GM12892 (cell line): ENCODE measurements around the gene AKAIN1.

Experiments
- POLR2A ChIP-seq: IDR thresholded peaks from 2 replicates; pipeline ENCODE4 v1.6.1; 2011; ENCODE audit warnings: low read depth, low read length, control low read depth
- TAF1 ChIP-seq: IDR thresholded peaks from 2 replicates; pipeline ENCODE4 v1.6.1; 2011; ENCODE audit warnings: low read depth, mild to moderate bottlenecking, control low read depth, low read length, borderline replicate concordance

DNA sequence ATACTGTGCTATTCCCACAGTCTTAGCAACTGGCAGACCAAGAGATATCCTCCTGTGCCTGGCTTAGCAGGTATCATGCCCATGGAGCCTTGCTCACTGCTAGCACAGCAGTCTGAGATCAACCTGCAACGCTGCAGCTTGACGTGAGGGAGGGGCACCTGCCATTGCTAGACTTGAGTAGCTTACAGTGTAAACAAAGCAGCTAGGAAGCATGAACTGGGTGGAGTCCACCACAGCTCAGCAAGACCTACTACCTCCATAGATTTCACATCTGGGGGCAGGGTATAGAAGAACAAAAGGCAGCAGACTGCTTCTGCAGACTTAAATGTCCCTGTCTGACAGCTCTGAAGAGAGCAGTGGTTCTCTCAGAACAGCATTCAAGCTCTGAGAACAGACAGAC lies 74.8 kb downstream of the AKAIN1 start:
- TF ChIP-seq POLR2A, result no peak
- TF ChIP-seq TAF1, result no peak
